ENCODE results near the gene KLF7.

GRCh38 chr2:207077266-207077665 lies 88.5 kb downstream of the KLF7 start:
- TF ChIP-seq EZH2phosphoT487 (conservative IDR thresholded peaks at IDR 0.05; ENCODE audit: low read length): no peak
- no peak for TF ChIP-seq CTCF (IDR thresholded peaks at IDR 0.05; ENCODE audit: insufficient read depth, low read length, poor library complexity, severe bottlenecking)
